ENCODE measurements around the gene CAMTA1. TPM values are rescaled to one million over a fixed set of nuclear protein-coding genes. Genes with fewer than 3 reads are reported as not detected.
A peak's percentile ranks its signal among the peaks of the same experiment; 100 is the strongest.

The CAMTA1 gene
- polyA plus RNA-seq, 1 of the 3 experiments (the other 2 are of a cell fraction): 63.1 TPM

DNA sequence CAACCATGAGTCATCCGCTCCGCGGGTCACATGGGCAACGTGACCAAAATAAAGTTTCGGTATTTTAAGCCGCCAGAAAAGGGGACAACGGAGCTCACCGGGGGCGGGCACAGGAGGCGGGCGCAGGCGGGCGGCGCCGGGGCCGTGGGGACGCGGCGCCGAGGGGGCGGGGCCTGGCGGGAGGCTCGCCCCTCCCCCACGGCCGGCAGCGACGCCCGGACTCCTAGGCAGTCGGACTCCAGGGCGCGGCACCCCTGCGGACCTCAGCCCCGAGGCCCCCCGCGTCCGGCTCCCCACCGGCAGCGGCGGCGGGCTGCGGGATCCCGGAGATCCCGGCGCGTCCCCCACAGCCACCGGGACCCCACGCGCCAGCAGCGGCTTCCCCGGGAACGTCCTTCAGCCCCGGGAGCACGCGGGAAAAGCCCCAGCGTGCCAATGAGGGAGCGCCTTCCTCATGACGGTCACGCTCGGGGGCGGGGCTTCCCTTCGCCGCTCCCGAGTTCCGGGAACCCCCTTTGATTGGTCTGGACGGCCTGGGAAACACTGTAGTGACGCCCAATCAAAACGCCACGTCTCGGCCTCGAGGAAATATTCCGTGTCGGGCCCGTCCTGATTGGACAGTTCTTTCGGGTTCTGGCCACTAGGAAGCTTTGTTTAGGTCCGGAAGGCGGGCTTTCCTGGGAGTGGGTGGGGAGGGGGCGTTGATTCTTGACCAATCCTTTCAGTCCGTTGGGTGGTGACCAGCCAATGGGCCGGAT, 515 bp upstream of the CAMTA1 start:
- peak; percentile 97 for DNase-seq
- H3K4me3 ChIP-seq (ENCODE audit: low read depth in 2 of 2, low read length in 1 of 2): peak overlapping the region; percentile 79 to 84
- H3K27me3 ChIP-seq (ENCODE audit: insufficient read depth): no peaks in the 10 kb centered on the region
- 0% methylated on average over 6 of the region's 79 CpGs for WGBS (ENCODE audit: low lambda C conversion rate)
- peaks cover 3 to 4% of the 10 kb centered on the region in 2 experiments for H3K36me3 ChIP-seq (replicated peaks in 1 of 2; ENCODE audit: control insufficient read depth in 1 of 2, insufficient read depth in 2 of 2, low read length in 1 of 2)
- no peaks in the 10 kb centered on the region for H3K9me3 ChIP-seq
- ChIA-PET POLR2A (interaction anchor here (0.6 to 1.2 kb wide), 4 partner anchors 83 to 845 kb away, joined by 3 to 4 read pairs (median 3); partner anchors contain the start of genes DNAJC11 and PLEKHG5), CTCF (interaction anchor here (0.6 to 2.6 kb wide), 8 partner anchors 8 to 863 kb away, joined by 3 to 10 read pairs (median 4); no protein-coding TSS in a partner anchor)
- H2AFZ ChIP-seq (ENCODE audit: low read depth): no peak overlapping the region; the same call in 1 of the 2 replicates
- H3K9me2 ChIP-seq: no peaks in the 10 kb centered on the region
- H4K20me1 ChIP-seq (ENCODE audit: insufficient read depth): peaks cover 32% of the 10 kb centered on the region
- H3K27ac ChIP-seq (ENCODE audit: low read depth in 2 of 2, low read length in 1 of 2): peak overlapping the region; percentile 92 to 96
- peaks cover 6% of the 10 kb centered on the region for H3F3A ChIP-seq (replicated peaks; ENCODE audit: insufficient read depth)
- peak overlapping the region; percentile 77; the same call in 1 of the 2 replicates for H3K4me2 ChIP-seq
- H3K9ac ChIP-seq: peak overlapping the region; percentile 88
- H3K4me1 ChIP-seq (ENCODE audit: control insufficient read depth in 1 of 2, insufficient read depth in 2 of 2, low read depth in 1 of 2, low read length in 1 of 2): peaks cover 0 to 14% of the 10 kb centered on the region in 2 experiments; a peak in 3 of 4 replicates
- H3K79me2 ChIP-seq (ENCODE audit: insufficient read depth): peaks cover 45% of the 10 kb centered on the region
- TF ChIP-seq EP300 (IDR thresholded peaks at IDR 0.05; ENCODE audit: borderline replicate concordance in 1 of 2, low read depth in 1 of 2, low read length in 1 of 2) (no peak), ELF1 (IDR thresholded peaks at IDR 0.05) (peak; percentile 60; the same call in 1 of the 2 replicates), GABPA (IDR thresholded peaks at IDR 0.05; ENCODE audit: low read depth) (peak; percentile 45; the same call in 1 of the 2 replicates), YY1 (IDR thresholded peaks at IDR 0.05; ENCODE audit: low read depth) (no peak), FOXM1 (IDR thresholded peaks at IDR 0.05; ENCODE audit: low read depth) (no peak), SIN3A (IDR thresholded peaks at IDR 0.05; ENCODE audit: borderline replicate concordance, low read depth, low read length) (no peak; the same call in 1 of the 2 replicates), RCOR1 (IDR thresholded peaks at IDR 0.05; ENCODE audit: low read length) (no peak), FOXJ3 (CRISPR knock-in tag; IDR thresholded peaks at IDR 0.05) (no peak), TAF1 (IDR thresholded peaks at IDR 0.05; ENCODE audit: borderline replicate concordance, low read depth, low read length) (peak; percentile 35; the same call in 1 of the 2 replicates), RAD21 (IDR thresholded peaks at IDR 0.05; ENCODE audit: low read length) (peak; percentile 3; the same call in 1 of the 2 replicates), CHD2 (IDR thresholded peaks at IDR 0.05; ENCODE audit: low read length, partially characterized antibody) (peak; percentile 95), GATA2 (CRISPR knock-in tag; IDR thresholded peaks at IDR 0.05) (no peak), TCF12 (IDR thresholded peaks at IDR 0.05) (no peak), POLR2AphosphoS5 (IDR thresholded peaks at IDR 0.05; ENCODE audit: low read depth, low read length) (peak; percentile 30; the same call in 1 of the 2 replicates), TEAD4 (IDR thresholded peaks at IDR 0.05; ENCODE audit: borderline replicate concordance, insufficient read depth) (no peak)
- TF ChIP-seq, protein P1, sequence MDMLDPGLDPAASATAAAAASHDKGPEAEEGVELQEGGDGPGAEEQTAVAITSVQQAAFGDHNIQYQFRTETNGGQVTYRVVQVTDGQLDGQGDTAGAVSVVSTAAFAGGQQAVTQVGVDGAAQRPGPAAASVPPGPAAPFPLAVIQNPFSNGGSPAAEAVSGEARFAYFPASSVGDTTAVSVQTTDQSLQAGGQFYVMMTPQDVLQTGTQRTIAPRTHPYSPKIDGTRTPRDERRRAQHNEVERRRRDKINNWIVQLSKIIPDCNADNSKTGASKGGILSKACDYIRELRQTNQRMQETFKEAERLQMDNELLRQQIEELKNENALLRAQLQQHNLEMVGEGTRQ (IDR thresholded peaks at IDR 0.05; ENCODE audit: borderline replicate concordance, low read depth, low read length): no peak
- TF ChIP-seq, protein P2, sequence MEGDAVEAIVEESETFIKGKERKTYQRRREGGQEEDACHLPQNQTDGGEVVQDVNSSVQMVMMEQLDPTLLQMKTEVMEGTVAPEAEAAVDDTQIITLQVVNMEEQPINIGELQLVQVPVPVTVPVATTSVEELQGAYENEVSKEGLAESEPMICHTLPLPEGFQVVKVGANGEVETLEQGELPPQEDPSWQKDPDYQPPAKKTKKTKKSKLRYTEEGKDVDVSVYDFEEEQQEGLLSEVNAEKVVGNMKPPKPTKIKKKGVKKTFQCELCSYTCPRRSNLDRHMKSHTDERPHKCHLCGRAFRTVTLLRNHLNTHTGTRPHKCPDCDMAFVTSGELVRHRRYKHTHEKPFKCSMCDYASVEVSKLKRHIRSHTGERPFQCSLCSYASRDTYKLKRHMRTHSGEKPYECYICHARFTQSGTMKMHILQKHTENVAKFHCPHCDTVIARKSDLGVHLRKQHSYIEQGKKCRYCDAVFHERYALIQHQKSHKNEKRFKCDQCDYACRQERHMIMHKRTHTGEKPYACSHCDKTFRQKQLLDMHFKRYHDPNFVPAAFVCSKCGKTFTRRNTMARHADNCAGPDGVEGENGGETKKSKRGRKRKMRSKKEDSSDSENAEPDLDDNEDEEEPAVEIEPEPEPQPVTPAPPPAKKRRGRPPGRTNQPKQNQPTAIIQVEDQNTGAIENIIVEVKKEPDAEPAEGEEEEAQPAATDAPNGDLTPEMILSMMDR (IDR thresholded peaks at IDR 0.05): no peak
- TF ChIP-seq, protein P3, sequence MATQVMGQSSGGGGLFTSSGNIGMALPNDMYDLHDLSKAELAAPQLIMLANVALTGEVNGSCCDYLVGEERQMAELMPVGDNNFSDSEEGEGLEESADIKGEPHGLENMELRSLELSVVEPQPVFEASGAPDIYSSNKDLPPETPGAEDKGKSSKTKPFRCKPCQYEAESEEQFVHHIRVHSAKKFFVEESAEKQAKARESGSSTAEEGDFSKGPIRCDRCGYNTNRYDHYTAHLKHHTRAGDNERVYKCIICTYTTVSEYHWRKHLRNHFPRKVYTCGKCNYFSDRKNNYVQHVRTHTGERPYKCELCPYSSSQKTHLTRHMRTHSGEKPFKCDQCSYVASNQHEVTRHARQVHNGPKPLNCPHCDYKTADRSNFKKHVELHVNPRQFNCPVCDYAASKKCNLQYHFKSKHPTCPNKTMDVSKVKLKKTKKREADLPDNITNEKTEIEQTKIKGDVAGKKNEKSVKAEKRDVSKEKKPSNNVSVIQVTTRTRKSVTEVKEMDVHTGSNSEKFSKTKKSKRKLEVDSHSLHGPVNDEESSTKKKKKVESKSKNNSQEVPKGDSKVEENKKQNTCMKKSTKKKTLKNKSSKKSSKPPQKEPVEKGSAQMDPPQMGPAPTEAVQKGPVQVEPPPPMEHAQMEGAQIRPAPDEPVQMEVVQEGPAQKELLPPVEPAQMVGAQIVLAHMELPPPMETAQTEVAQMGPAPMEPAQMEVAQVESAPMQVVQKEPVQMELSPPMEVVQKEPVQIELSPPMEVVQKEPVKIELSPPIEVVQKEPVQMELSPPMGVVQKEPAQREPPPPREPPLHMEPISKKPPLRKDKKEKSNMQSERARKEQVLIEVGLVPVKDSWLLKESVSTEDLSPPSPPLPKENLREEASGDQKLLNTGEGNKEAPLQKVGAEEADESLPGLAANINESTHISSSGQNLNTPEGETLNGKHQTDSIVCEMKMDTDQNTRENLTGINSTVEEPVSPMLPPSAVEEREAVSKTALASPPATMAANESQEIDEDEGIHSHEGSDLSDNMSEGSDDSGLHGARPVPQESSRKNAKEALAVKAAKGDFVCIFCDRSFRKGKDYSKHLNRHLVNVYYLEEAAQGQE (IDR thresholded peaks at IDR 0.05; ENCODE audit: low read depth, low read length): no peak
- TF ChIP-seq, protein P4, sequence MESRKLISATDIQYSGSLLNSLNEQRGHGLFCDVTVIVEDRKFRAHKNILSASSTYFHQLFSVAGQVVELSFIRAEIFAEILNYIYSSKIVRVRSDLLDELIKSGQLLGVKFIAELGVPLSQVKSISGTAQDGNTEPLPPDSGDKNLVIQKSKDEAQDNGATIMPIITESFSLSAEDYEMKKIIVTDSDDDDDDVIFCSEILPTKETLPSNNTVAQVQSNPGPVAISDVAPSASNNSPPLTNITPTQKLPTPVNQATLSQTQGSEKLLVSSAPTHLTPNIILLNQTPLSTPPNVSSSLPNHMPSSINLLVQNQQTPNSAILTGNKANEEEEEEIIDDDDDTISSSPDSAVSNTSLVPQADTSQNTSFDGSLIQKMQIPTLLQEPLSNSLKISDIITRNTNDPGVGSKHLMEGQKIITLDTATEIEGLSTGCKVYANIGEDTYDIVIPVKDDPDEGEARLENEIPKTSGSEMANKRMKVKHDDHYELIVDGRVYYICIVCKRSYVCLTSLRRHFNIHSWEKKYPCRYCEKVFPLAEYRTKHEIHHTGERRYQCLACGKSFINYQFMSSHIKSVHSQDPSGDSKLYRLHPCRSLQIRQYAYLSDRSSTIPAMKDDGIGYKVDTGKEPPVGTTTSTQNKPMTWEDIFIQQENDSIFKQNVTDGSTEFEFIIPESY (IDR thresholded peaks at IDR 0.05; ENCODE audit: borderline replicate concordance, low read depth): no peak
- TF ChIP-seq, protein P5, sequence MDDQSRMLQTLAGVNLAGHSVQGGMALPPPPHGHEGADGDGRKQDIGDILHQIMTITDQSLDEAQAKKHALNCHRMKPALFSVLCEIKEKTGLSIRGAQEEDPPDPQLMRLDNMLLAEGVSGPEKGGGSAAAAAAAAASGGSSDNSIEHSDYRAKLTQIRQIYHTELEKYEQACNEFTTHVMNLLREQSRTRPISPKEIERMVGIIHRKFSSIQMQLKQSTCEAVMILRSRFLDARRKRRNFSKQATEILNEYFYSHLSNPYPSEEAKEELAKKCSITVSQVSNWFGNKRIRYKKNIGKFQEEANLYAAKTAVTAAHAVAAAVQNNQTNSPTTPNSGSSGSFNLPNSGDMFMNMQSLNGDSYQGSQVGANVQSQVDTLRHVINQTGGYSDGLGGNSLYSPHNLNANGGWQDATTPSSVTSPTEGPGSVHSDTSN (IDR thresholded peaks at IDR 0.05): no peak
- TF ChIP-seq, protein P6, sequence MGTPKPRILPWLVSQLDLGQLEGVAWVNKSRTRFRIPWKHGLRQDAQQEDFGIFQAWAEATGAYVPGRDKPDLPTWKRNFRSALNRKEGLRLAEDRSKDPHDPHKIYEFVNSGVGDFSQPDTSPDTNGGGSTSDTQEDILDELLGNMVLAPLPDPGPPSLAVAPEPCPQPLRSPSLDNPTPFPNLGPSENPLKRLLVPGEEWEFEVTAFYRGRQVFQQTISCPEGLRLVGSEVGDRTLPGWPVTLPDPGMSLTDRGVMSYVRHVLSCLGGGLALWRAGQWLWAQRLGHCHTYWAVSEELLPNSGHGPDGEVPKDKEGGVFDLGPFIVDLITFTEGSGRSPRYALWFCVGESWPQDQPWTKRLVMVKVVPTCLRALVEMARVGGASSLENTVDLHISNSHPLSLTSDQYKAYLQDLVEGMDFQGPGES (IDR thresholded peaks at IDR 0.05; ENCODE audit: low read depth, low read length): peak; percentile 87
